SHP77 treated with DMSO at 0.1 percent for 48 hours (cell line): ENCODE data around the gene ATP6V0B.

Experiments
- DNase-seq: peaks from one replicate; lab custom pipeline; 2025; lab: John Stamatoyannopoulos, UW

The ATP6V0B gene

DNA sequence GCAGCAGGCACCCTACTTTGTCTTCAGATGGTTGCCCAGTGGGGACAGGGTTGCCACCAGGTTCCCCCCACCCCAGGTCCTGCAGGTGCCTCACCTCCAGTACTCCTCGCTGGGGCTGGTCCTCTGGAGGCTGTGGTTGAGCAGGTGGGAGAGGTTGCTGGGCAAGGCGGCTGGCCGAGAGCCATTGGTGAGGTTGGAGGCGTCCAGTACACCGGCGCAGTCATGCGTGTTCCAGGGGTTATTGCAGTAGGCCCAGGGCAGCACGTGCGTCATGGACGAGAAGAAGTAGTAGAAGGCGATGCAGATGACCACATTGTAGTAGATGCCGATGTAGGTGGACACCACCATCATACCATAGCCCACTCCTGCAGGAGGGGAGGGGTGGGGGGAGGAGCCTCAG lies 33.5 kb downstream of the ATP6V0B start:
- DNase-seq: no peak

DNA sequence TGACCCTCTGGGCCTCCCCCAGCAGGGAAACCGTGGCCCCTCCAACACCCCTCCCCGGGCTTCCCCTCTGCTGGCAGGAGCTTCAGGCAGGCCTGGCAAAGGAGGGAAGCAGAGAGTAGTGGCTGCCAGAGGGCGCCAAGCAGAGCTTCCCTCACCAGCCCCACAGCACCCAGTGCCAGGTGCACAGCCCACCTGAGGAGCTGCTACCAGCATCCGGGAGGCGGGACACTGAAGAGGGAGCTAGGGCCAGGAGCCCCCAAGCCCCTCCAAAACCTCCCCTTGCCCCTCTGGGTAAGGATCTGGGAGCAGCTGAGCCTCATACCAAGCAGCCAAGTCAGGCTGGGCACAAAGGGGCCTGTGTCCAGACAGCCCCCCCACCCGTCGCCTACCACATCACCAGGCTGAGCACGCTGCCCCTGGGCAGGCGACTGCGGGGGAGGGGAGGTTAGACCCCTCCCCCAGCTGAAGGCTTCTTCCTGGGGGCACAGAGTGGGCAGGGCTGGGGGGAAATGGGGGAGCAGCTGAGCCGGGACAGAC lies 36.2 kb downstream of the ATP6V0B start:
- no peak for DNase-seq

DNA sequence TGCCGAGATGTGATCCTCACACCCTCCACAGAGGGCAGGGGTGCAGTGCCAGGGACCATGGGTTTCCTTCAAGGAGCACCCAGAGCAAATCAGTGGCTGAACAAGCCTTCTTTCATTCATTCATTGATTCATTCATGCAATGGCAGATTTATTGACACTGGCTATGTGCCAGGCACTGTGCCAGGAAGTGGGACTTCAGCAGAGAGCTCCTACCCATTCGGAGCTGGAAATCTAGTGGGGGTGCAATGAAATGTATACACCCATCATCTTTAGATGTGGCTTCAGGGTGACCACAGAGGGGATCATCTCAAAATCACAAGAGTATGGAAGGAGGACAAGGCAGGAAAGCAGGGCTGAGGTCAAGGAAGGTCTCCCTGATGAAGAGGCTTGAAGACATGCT lies 37.6 kb downstream of the ATP6V0B start:
- DNase-seq: peak; percentile 25

DNA sequence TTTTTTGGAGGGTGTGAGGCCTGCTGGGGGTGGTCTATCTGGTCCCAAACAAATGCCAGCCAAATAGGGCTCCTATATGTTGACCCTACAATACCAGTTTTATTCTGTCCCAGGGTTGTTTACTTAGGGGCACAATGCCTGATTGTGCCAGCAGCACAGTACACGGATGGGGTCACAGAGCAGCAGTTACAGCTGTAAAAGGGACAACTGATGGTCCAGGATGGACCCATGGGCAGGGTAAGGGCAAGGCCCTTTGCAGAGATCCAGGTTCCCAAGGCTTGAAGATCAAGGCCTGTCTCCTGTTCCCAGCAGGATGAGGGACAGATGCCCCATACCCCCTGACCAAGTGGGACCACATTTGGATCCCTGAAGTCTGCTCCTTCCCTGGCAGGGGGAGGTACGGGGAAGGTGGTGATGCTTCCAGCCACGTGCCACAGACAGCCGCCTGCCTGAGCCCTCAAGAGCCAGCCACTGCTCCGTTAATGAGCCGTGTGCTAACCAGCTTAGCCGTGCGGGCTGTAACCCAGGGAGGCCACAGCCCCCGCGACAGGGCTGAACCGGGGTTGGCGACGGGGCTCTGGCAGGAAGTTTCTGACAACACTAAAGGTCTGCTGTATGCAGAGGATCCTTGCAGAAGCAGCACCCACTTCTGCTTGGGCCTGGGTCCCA lies 38.3 kb downstream of the ATP6V0B start:
- DNase-seq: no peak

DNA sequence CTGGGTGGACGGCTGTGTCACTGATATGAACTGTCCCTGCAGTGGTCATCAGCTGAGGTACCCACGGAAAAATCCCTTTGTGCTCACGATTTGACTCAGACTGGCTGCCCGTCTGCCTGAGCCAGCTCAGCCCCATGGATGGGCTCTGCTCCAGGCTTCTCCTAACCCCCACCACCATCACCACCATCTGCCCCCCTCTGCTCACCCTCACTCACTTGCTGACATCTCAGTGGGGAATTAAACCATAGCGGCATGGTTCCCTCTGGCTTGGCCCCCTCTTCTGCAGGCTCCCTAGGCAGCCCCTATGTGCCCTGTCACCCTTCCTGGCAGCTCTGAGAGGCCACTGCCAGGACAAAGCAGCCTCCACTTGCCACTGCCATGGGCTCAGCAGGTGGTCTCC lies 39.2 kb downstream of the ATP6V0B start:
- no peak for DNase-seq

DNA sequence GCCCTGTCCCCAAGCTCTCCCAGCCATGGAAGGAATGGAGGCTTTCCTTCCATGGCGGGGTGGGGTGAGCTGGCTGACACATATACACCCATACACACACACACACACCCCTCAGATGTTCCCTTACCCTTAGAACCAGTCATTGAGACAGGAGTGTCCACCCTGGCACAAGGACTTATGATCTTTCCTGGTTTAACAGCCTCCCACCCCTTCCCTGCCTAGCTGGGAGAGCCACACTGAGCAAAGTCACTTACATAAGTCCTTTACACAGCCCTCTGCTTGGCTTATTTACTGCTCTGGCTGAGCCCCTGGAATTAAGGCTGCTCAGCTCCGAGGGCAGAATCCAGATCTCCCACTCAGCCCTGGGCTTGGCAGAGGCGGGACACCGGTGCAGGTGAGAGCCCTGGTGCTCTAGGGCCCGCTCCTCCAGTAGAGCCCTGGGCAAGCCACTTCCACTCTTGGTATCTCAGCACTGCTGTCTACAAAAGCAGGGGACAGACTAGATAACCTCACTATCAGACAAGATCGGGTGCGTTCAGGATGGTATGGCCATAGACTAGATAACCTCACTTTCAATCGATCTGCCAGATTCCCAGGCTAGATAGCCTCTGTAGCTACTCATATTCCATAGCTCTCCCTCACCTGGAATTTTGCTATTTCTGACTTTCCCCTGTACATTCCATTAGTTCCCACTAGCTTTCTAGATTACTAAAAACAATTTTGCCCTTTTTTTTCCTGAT lies 39.8 kb downstream of the ATP6V0B start:
- no peak for DNase-seq

DNA sequence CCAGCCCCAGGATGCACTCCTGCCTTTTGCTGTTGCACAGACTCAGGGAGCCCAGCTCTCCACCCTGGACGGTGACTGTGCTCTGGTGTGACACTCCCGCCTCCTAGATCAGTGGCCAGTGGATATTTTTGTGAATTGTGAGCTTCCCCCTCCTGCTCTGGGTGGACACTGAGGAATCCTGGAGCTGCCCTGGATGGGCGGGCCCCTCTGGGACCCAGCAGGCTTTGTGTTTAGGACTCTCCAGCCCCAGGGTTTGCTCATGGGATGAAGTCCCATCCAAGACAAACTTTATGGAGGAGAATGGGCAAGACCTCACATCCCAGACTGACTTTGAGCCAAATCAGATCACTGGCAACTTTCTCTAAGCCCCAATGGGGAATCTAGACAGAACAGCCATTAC lies 40.4 kb downstream of the ATP6V0B start:
- no peak for DNase-seq

DNA sequence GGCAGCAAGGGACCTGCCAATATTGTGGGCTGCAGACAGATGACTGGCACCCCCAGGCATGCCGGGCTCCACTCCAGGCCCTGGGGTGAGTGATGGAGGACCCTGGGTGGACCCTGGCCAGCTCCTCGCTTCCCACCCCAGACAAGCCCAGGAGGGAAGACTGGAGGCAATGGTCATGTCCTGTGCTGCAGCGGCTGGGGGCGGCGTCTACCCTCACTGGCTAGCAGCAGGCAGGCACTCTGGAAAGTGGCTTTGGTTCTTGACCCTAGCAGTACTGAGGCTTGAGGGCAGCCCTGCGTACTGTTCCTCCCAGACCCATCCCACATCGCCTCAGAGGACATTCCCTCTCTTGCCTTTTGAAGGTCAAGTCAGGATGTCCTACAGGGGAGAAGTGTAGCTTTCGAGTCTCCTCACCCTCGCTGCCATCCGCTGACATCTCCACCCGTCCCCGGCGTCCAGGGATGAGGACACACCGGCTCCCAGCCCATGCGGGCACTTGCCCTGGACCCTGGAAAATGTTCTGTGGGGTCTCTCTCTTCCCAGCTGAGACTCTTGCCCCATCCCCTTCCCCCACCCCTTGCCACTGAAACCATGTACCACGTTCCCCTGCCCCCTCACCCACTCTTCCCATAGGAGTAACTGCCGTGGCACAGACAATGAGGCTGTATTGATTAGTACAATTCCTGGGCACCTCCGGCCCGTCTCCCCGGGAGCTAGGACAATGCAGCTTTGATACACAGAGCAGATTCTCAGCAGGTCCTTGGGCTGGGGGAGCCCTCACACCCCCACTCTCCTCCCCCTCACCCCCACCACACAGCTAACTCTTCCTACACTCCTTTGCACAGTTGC lies 41.5 kb downstream of the ATP6V0B start:
- no peak for DNase-seq

DNA sequence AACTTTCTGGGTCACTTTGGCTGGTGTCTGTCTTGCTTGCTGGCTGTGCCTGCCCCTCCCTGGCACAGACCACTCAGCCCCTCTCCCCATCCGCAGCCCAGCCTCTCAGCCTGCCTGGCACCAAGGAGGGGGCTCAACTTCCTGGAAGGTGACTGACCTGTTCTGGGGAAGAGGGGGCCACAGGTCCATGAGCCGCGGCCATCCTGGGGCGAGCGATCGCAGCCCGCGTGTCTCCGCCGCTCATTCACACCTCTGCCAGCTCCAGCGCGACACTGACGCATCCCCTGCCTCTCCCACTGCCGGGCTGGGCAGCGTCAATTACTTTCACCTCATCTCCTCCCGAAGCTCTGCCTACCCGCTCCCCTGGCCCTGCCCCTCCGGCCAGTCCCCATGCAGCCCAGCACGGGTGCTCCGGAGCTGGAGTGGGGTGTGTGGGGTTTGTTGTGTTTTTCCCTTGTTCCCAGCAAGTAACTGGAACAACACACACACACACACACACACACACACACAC lies 42.2 kb downstream of the ATP6V0B start:
- no peak for DNase-seq

DNA sequence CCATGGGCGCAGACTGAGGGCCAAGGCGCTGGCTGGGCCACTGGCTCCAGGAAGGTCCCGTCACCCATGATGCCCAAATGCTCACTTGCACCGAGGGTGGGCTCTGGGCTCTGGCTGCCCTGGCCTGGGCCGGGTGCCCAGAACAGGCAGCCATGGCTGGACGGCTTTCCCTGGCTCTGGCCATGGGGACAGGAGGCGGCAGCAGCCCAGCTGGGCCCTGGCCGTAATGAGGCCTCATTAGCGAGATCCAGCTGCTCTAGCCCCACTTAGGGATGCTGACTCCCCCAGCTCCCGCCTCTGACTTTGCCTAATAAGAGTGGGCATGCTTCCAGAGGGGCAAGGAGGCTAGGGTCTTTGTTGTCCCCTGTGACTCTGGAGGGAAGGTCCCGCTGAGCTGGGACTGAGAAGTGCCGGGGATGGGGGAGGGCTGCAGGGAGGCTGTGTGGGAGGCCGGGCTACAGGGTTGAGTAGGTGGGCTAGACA lies 44.7 kb downstream of the ATP6V0B start:
- no peak for DNase-seq

DNA sequence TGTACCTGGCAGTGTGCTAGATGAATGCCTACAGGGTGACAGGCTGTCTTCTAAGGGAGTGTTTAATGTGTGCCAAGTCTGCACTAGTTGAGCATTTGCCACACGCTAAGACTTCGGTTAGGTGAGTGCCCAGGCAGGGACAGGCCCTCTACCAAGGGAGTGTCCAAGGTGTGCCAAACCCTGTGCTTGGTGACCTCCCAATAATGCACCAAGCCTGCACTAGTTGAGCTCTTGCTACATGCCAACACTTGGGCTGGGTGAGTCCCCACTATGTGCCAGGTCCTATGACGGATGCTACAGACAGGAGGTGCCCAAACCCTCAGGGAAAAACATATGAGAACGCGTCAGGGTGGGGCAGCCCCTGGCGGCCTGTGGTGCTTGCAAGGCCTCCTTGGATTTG lies 45.7 kb downstream of the ATP6V0B start:
- no peak for DNase-seq

DNA sequence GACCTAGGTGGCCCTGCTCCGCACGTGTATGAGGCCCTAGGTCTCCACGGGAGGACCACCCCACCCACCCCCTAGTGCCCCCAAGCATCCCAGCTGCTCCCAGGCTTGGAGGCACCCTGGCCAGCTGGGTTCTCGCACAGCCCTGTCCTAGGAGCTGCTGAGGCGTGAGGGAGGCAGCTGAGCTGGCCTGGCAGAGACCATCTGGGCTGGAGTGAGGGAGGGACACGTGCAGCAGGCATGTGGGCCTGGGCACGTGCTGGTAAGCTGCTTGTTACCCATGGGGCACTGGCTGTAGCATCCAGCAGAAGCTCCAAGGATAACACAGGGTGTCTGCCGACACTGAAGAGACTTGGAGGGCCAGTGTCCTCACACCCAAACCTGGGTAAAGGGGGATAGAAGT lies 46.4 kb downstream of the ATP6V0B start:
- DNase-seq: no peak

DNA sequence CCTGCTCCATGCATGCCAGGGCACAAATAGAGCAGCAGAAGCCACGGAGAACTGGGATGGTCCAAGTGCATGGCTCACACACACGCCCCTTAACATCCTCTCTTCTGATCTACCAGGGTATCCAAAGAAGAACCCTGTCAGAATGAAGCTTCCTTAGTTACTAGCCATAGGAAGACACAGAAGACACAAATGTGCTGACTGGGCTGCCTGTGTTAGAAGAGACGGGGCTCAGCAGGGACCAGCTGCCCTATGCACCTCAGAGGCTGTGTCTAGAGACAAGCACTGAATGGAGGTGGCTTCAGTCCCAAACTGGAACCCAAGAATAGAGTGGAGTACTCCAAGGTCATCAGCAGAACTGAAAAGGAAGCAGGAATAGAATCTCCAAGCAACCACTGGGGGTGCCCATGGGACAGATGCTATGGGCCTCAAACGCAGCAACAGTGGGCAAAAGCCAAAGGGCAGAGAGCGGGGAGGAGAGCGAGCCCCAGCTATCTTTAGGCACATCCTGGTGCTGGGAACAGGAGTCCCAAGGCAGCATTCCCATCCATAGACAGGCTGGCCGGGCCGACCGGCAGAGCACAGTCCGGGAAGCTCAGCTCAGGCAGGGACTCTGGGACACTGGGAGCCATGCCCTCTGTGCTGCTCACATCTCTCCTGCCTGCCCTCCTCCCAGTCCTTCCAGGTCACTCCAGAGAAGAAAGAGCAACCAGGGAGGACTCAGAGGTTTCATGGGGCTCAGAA lies 47.0 kb downstream of the ATP6V0B start:
- DNase-seq: no peak

DNA sequence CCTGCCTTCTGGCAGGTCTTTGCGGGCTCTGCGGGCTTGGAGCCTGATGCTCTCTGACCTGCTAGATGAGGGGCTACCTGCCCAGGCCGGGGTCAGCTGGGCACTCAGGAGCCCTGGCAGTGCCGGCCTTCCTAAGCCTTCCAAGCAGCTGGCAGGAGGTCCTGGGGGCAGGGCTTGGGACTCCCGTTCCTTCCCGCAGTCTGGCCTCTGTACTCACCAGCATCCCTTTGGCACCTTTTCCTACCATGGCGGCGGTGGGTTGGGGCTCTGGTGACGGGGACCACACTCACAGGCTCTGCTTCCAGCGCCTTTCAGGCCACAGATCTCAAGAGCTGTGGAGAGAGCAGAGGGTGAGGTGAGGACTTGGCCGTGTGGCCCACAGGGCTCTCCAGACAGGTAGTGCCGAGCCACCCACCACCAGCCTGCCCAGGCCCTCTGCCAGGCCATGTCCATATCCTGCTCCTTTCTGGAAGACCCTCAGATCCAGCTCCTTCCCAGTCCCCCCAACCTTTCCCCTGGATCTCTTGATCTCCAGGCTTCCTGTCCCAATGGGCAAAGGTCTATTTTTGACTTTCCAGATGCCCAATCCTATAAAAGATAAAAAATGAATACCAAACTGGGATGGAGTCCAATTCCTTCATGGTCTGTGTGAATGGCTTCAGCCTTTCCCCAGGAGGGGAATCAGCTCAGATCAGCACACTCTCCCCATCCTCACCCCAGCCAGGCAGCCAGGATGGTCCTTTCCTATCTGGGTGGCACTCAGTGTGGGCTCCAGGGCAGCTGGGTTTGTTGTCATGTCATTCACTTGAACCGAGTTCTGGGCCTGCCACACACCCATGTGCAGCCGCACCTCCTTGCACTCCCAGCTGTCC lies 49.5 kb downstream of the ATP6V0B start:
- DNase-seq: no peak

DNA sequence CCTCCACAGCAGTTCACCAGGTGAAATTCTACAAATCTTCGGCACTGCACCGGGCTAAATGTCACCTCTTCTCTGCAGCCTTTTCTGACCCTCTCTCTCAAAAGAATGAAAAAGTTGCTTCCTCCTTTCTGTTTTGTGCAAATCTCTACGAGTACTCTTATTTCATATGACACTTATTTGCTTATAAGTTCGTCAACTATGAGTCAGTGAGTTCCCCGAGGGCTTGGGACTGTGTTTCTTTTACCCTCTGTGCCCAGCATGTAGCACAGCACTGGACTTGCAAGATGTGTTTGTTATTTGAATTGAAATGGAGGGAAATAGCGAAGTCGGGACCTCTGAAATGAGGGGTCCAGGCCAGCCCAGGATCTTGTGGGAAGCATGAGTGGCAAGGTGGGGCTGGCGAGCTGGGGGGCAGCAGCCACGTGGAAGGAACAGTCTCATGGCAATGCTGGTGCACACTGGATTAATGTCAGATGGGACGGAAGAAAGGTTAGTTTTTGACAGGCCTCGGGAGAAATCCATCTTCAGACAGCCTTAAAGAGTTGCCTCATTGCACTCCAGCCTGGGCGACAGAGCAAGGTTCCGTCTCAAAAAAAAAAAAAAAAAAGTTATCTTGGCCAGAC lies 50.3 kb downstream of the ATP6V0B start:
- no peak for DNase-seq

DNA sequence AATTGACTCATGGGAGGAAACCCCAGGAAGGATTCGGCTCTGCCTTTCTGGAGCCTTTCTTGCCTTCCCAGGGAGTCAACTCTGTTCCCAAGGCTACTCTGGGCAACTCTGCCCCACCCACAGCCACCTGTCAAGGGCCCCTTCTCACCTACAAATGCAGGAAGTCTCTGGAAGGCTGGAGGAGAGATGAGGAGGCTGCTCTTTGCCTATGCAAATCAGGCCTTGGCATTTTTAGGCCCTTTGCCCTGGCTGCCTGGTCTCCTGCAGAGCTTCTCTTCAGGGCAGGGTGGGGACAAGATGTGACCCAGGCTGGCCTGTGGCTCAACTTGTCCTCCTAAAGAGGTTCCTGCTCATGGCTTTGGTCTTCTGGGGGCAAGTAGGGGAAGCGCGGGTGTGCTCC lies 51.1 kb downstream of the ATP6V0B start:
- DNase-seq: no peak

DNA sequence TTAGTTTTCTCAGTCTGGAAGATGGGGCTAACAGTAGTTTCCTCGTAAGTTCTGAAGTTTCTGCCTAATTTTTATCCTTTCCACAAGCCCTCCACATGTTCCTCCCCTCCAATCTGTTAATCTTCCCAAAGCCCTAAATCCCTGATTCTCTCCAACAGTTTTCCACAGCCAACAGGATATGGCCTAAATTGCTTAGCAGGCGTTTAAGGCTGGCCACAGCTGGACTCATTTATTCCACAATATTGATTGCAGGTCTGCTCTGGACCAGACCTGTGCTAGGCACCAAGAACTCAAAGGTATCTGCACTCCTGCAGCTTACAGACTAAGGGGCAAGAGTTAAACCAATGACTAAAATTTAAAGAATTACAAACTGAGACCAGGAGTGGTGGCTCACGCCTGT lies 52.6 kb downstream of the ATP6V0B start:
- DNase-seq: no peak
